ENCODE results near the gene AQP2. TPM values are rescaled to one million over a fixed set of nuclear protein-coding genes. Genes with fewer than 3 reads are reported as not detected.

AQP2 gene
- total and polyA plus RNA-seq, 4 donors: not detected

GRCh38 chr12:49921936-49922335, 28.6 kb upstream of the AQP2 start:
- H3K9me3 ChIP-seq (ENCODE audit: control insufficient read depth in 4 of 4, low read length in 3 of 4): no peaks in the 10 kb centered on the region
- H3K9ac ChIP-seq (ENCODE audit: low read depth in 1 of 2, low read length in 2 of 2): no peak overlapping the region
- peaks cover 0 to 5% (median 0%) of the 10 kb centered on the region in 4 donors for H3K4me1 ChIP-seq (ENCODE audit: control insufficient read depth in 4 of 4, insufficient read depth in 4 of 4, low read length in 3 of 4)
- no peak for DNase-seq (ENCODE audit: low spot score)
- no peak for TF ChIP-seq RXRA (IDR thresholded peaks at IDR 0.05)
- no peak for TF ChIP-seq NR2F2 (IDR thresholded peaks at IDR 0.05)
- no peak for TF ChIP-seq GABPA (IDR thresholded peaks at IDR 0.05 in 1 of 2, conservative IDR thresholded peaks at IDR 0.05 in 1 of 2)
- TF ChIP-seq, protein P1, sequence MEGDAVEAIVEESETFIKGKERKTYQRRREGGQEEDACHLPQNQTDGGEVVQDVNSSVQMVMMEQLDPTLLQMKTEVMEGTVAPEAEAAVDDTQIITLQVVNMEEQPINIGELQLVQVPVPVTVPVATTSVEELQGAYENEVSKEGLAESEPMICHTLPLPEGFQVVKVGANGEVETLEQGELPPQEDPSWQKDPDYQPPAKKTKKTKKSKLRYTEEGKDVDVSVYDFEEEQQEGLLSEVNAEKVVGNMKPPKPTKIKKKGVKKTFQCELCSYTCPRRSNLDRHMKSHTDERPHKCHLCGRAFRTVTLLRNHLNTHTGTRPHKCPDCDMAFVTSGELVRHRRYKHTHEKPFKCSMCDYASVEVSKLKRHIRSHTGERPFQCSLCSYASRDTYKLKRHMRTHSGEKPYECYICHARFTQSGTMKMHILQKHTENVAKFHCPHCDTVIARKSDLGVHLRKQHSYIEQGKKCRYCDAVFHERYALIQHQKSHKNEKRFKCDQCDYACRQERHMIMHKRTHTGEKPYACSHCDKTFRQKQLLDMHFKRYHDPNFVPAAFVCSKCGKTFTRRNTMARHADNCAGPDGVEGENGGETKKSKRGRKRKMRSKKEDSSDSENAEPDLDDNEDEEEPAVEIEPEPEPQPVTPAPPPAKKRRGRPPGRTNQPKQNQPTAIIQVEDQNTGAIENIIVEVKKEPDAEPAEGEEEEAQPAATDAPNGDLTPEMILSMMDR (IDR thresholded peaks at IDR 0.05; ENCODE audit: low read depth, low read length, missing input control): no peak
- TF ChIP-seq RAD21 (IDR thresholded peaks at IDR 0.05): no peak
- H3K4me3 ChIP-seq (ENCODE audit: low read depth in 1 of 3, low read length in 3 of 3): no peak overlapping the region
- no peaks in the 10 kb centered on the region for H3K27me3 ChIP-seq (ENCODE audit: control insufficient read depth in 4 of 4, insufficient read depth in 4 of 4, low read length in 3 of 4)
- WGBS: 76% methylated on average over 6 of the region's 6 CpGs
- no peaks in the 10 kb centered on the region for H3K36me3 ChIP-seq (ENCODE audit: control insufficient read depth in 4 of 4, insufficient read depth in 3 of 4, low read depth in 1 of 4, low read length in 3 of 4)
- H3K27ac ChIP-seq (ENCODE audit: low read depth in 1 of 2, low read length in 2 of 2): no peak overlapping the region

- Histone ChIP-seq H3K4me1 (ENCODE audit: control insufficient read depth in 4 of 4, insufficient read depth in 4 of 4, low read length in 3 of 4) (peaks cover 0 to 5% (median 0%) of the 10 kb centered on the region in 4 donors), H3K27ac (ENCODE audit: low read depth in 1 of 2, low read length in 2 of 2) (no peak overlapping the region), H3K9ac (ENCODE audit: low read depth in 1 of 2, low read length in 2 of 2) (no peak overlapping the region), H3K4me3 (ENCODE audit: low read depth in 1 of 3, low read length in 3 of 3) (no peak overlapping the region), H3K27me3 (ENCODE audit: control insufficient read depth in 4 of 4, insufficient read depth in 4 of 4, low read length in 3 of 4) (no peaks in the 10 kb centered on the region), H3K36me3 (ENCODE audit: control insufficient read depth in 4 of 4, insufficient read depth in 3 of 4, low read depth in 1 of 4, low read length in 3 of 4) (no peaks in the 10 kb centered on the region), H3K9me3 (ENCODE audit: control insufficient read depth in 4 of 4, low read length in 3 of 4) (no peaks in the 10 kb centered on the region)
- DNase-seq (ENCODE audit: low spot score): no peak
- TF ChIP-seq, protein P2, sequence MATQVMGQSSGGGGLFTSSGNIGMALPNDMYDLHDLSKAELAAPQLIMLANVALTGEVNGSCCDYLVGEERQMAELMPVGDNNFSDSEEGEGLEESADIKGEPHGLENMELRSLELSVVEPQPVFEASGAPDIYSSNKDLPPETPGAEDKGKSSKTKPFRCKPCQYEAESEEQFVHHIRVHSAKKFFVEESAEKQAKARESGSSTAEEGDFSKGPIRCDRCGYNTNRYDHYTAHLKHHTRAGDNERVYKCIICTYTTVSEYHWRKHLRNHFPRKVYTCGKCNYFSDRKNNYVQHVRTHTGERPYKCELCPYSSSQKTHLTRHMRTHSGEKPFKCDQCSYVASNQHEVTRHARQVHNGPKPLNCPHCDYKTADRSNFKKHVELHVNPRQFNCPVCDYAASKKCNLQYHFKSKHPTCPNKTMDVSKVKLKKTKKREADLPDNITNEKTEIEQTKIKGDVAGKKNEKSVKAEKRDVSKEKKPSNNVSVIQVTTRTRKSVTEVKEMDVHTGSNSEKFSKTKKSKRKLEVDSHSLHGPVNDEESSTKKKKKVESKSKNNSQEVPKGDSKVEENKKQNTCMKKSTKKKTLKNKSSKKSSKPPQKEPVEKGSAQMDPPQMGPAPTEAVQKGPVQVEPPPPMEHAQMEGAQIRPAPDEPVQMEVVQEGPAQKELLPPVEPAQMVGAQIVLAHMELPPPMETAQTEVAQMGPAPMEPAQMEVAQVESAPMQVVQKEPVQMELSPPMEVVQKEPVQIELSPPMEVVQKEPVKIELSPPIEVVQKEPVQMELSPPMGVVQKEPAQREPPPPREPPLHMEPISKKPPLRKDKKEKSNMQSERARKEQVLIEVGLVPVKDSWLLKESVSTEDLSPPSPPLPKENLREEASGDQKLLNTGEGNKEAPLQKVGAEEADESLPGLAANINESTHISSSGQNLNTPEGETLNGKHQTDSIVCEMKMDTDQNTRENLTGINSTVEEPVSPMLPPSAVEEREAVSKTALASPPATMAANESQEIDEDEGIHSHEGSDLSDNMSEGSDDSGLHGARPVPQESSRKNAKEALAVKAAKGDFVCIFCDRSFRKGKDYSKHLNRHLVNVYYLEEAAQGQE (IDR thresholded peaks at IDR 0.05): no peak
- TF ChIP-seq TAF1 (conservative IDR thresholded peaks at IDR 0.05) (no peak), RAD21 (IDR thresholded peaks at IDR 0.05) (no peak), FOXA2 (IDR thresholded peaks at IDR 0.05) (no peak), SP1 (IDR thresholded peaks at IDR 0.05) (no peak), RXRA (IDR thresholded peaks at IDR 0.05) (no peak), YY1 (IDR thresholded peaks at IDR 0.05) (no peak), ATF3 (IDR thresholded peaks at IDR 0.05) (no peak), HNF4G (IDR thresholded peaks at IDR 0.05) (no peak), HNF4A (conservative IDR thresholded peaks at IDR 0.05) (no peak), NR2F2 (IDR thresholded peaks at IDR 0.05) (no peak), JUND (IDR thresholded peaks at IDR 0.05) (no peak), EGR1 (IDR thresholded peaks at IDR 0.05; ENCODE audit: low read depth in 2 of 2) (no peak), GABPA (IDR thresholded peaks at IDR 0.05 in 1 of 2, conservative IDR thresholded peaks at IDR 0.05 in 1 of 2) (no peak), FOXA1 (IDR thresholded peaks at IDR 0.05) (no peak)
- TF ChIP-seq, protein P3, sequence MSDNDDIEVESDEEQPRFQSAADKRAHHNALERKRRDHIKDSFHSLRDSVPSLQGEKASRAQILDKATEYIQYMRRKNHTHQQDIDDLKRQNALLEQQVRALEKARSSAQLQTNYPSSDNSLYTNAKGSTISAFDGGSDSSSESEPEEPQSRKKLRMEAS (IDR thresholded peaks at IDR 0.05): no peak
- TF ChIP-seq, protein P4, sequence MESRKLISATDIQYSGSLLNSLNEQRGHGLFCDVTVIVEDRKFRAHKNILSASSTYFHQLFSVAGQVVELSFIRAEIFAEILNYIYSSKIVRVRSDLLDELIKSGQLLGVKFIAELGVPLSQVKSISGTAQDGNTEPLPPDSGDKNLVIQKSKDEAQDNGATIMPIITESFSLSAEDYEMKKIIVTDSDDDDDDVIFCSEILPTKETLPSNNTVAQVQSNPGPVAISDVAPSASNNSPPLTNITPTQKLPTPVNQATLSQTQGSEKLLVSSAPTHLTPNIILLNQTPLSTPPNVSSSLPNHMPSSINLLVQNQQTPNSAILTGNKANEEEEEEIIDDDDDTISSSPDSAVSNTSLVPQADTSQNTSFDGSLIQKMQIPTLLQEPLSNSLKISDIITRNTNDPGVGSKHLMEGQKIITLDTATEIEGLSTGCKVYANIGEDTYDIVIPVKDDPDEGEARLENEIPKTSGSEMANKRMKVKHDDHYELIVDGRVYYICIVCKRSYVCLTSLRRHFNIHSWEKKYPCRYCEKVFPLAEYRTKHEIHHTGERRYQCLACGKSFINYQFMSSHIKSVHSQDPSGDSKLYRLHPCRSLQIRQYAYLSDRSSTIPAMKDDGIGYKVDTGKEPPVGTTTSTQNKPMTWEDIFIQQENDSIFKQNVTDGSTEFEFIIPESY (IDR thresholded peaks at IDR 0.05): no peak
- TF ChIP-seq, protein P1 (IDR thresholded peaks at IDR 0.05; ENCODE audit: low read depth, low read length, missing input control): no peak
- 77% methylated on average over 12 of the region's 12 CpGs for WGBS
Measured at GRCh38 chr12:49922349-49923034, 28.0 kb upstream of the AQP2 start.

Data from liver (tissue), 9 donors.